ENCODE data around the gene SLC29A3.

SLC29A3 gene

GRCh38 chr10:71409516-71410104 is 90.6 kb downstream of the SLC29A3 start:
- no peak for TF ChIP-seq CTCF (IDR thresholded peaks at IDR 0.05; ENCODE audit: extremely low read depth, insufficient read depth, missing control alignments)
- in situ Hi-C loops (cut with MboI; ENCODE audit: low pct_unique_long_range_greater_than_20kb, low sequenced_read_pairs, unreplicated experiment): no loop called here
- DNase-seq (ENCODE audit: low spot score): no peak

All from GM13977 (cell line).